ENCODE results near the gene NYAP2.

Gene NYAP2

GRCh38 chr2:225416616-225417367, 17.3 kb downstream of the NYAP2 start:
- no peak overlapping the region for H3K4me3 ChIP-seq (ENCODE audit: low read length, poor library complexity, severe bottlenecking)
- H3K9ac ChIP-seq (ENCODE audit: low read depth, low read length, poor library complexity, severe bottlenecking): no peak overlapping the region
- no peaks in the 10 kb centered on the region for H3F3A ChIP-seq (ENCODE audit: low read depth)
- no peak overlapping the region for H2AFZ ChIP-seq (ENCODE audit: low read length)
- no peaks in the 10 kb centered on the region for H3K9me3 ChIP-seq (ENCODE audit: insufficient read depth, low read depth, low read length)
- no peaks in the 10 kb centered on the region for H3K36me3 ChIP-seq (ENCODE audit: insufficient read depth, low read length)
- no peaks in the 10 kb centered on the region for H3K9me2 ChIP-seq (replicated peaks; ENCODE audit: low read depth, low read length)
- no peak overlapping the region for H3K4me2 ChIP-seq (ENCODE audit: low read depth, low read length, poor library complexity, severe bottlenecking)
- H3K27me3 ChIP-seq (ENCODE audit: insufficient read depth, low read length, poor library complexity, severe bottlenecking): no peaks in the 10 kb centered on the region
- TF ChIP-seq, protein P1, sequence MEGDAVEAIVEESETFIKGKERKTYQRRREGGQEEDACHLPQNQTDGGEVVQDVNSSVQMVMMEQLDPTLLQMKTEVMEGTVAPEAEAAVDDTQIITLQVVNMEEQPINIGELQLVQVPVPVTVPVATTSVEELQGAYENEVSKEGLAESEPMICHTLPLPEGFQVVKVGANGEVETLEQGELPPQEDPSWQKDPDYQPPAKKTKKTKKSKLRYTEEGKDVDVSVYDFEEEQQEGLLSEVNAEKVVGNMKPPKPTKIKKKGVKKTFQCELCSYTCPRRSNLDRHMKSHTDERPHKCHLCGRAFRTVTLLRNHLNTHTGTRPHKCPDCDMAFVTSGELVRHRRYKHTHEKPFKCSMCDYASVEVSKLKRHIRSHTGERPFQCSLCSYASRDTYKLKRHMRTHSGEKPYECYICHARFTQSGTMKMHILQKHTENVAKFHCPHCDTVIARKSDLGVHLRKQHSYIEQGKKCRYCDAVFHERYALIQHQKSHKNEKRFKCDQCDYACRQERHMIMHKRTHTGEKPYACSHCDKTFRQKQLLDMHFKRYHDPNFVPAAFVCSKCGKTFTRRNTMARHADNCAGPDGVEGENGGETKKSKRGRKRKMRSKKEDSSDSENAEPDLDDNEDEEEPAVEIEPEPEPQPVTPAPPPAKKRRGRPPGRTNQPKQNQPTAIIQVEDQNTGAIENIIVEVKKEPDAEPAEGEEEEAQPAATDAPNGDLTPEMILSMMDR (conservative IDR thresholded peaks at IDR 0.05; ENCODE audit: low read length): no peak
- TF ChIP-seq EZH2phosphoT487 (IDR thresholded peaks at IDR 0.05; ENCODE audit: borderline replicate concordance): no peak
- no peaks in the 10 kb centered on the region for H3K4me1 ChIP-seq (ENCODE audit: insufficient read depth, low read length, poor library complexity, severe bottlenecking)
- no peaks in the 10 kb centered on the region for H4K20me1 ChIP-seq (ENCODE audit: insufficient read depth, low read length, poor library complexity, severe bottlenecking)
- H3K79me2 ChIP-seq (ENCODE audit: insufficient read depth, low read length): no peaks in the 10 kb centered on the region

DNA sequence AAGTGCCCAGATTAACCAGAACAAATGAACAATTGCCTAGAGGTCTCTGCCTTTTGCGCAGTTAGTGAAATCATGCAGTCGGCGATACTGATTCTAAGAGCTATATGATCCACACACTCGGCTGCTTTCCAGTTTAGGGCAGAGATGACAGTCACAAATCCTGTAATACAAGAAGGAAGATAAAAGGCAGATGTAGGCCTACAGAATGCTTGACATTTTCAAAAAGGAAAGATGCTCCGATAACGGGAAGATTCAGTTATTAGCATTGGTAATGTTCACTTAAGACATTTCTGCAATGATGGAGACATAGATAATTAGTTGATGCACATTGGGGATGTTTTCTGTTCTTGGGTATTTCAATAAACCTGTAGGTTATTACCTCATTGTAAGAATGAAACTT, 19.5 kb downstream of the NYAP2 start:
- Histone ChIP-seq H3K4me2 (ENCODE audit: low read depth, low read length, poor library complexity, severe bottlenecking) (no peak overlapping the region), H4K20me1 (ENCODE audit: insufficient read depth, low read length, poor library complexity, severe bottlenecking) (no peaks in the 10 kb centered on the region), H3K9me2 (replicated peaks; ENCODE audit: low read depth, low read length) (no peaks in the 10 kb centered on the region), H3K79me2 (ENCODE audit: insufficient read depth, low read length) (no peaks in the 10 kb centered on the region), H3K27me3 (ENCODE audit: insufficient read depth, low read length, poor library complexity, severe bottlenecking) (no peaks in the 10 kb centered on the region), H3K4me1 (ENCODE audit: insufficient read depth, low read length, poor library complexity, severe bottlenecking) (no peaks in the 10 kb centered on the region), H2AFZ (ENCODE audit: low read length) (no peak overlapping the region), H3K36me3 (ENCODE audit: insufficient read depth, low read length) (no peaks in the 10 kb centered on the region), H3K9ac (ENCODE audit: low read depth, low read length, poor library complexity, severe bottlenecking) (no peak overlapping the region), H3K9me3 (ENCODE audit: insufficient read depth, low read depth, low read length) (no peaks in the 10 kb centered on the region), H3K4me3 (ENCODE audit: low read length, poor library complexity, severe bottlenecking) (no peak overlapping the region), H3F3A (ENCODE audit: low read depth) (no peaks in the 10 kb centered on the region)
- TF ChIP-seq, protein P1 (conservative IDR thresholded peaks at IDR 0.05; ENCODE audit: low read length): no peak
- TF ChIP-seq EZH2phosphoT487 (IDR thresholded peaks at IDR 0.05; ENCODE audit: borderline replicate concordance): no peak

DNA sequence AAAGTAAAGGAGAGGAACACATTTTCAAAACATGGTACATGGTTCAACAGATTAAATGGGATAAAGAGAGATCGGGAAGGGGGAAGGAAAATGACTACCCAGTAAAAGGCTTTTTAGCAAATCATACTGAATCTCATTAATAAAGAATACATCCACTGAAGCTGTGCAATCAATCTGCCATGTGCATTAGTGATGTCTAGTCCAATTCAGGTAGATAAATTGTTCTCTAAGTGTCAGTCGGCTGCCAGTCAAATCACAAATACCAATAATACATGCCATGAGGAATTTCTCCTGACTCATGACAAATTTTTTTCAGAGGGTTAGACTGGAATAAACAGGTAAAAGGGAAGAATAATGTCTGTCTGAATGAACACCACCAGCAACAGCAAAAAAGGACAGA, 22.6 kb downstream of the NYAP2 start:
- Histone ChIP-seq H3F3A (ENCODE audit: low read depth) (no peaks in the 10 kb centered on the region), H4K20me1 (ENCODE audit: insufficient read depth, low read length, poor library complexity, severe bottlenecking) (no peaks in the 10 kb centered on the region), H3K9me2 (replicated peaks; ENCODE audit: low read depth, low read length) (no peaks in the 10 kb centered on the region), H2AFZ (ENCODE audit: low read length) (no peak overlapping the region), H3K4me2 (ENCODE audit: low read depth, low read length, poor library complexity, severe bottlenecking) (no peak overlapping the region), H3K36me3 (ENCODE audit: insufficient read depth, low read length) (no peaks in the 10 kb centered on the region), H3K27me3 (ENCODE audit: insufficient read depth, low read length, poor library complexity, severe bottlenecking) (no peaks in the 10 kb centered on the region), H3K79me2 (ENCODE audit: insufficient read depth, low read length) (no peaks in the 10 kb centered on the region), H3K4me3 (ENCODE audit: low read length, poor library complexity, severe bottlenecking) (no peak overlapping the region), H3K4me1 (ENCODE audit: insufficient read depth, low read length, poor library complexity, severe bottlenecking) (no peaks in the 10 kb centered on the region), H3K9me3 (ENCODE audit: insufficient read depth, low read depth, low read length) (no peaks in the 10 kb centered on the region), H3K9ac (ENCODE audit: low read depth, low read length, poor library complexity, severe bottlenecking) (no peak overlapping the region)
- TF ChIP-seq, protein P1 (conservative IDR thresholded peaks at IDR 0.05; ENCODE audit: low read length): no peak
- TF ChIP-seq EZH2phosphoT487 (IDR thresholded peaks at IDR 0.05; ENCODE audit: borderline replicate concordance): no peak
